GM12891 (cell line): ENCODE measurements around the gene ABCC3.

Experiments
- DNase-seq: peaks from one replicate; pipeline ENCODE4 v3.0.0; 2011; ENCODE audit warnings: low spot score; ENCODE audit not compliant: insufficient read length
- FAIRE-seq: peaks from 2 replicates; lab custom pipeline; 2011; peaks lifted over from hg19 to GRCh38; lab: Jason Lieb, UNC
- PAX5 ChIP-seq: IDR thresholded peaks from 2 replicates; pipeline ENCODE4 v1.6.1; 2011; ENCODE audit warnings: low read length, moderate library complexity, mild to moderate bottlenecking; ENCODE audit not compliant: insufficient read depth, severe bottlenecking
- POLR2A ChIP-seq: IDR thresholded peaks from 2 replicates; pipeline ENCODE4 v1.6.1; 2011; ENCODE audit warnings: low read depth, low read length, control low read depth
- POLR2AphosphoS5 ChIP-seq: IDR thresholded peaks from 2 replicates; pipeline ENCODE4 v1.6.1; 2011; ENCODE audit warnings: low read depth, low read length, control low read depth
- POU2F2 ChIP-seq: IDR thresholded peaks from 2 replicates; pipeline ENCODE4 v1.6.1; 2011; ENCODE audit warnings: low read depth, mild to moderate bottlenecking, control low read depth, low read length, moderate library complexity
- SPI1 ChIP-seq: IDR thresholded peaks from 2 replicates; pipeline ENCODE4 v1.6.1; 2011; ENCODE audit warnings: low read depth, low read length, control low read depth
- TAF1 ChIP-seq: IDR thresholded peaks from 2 replicates; pipeline ENCODE4 v1.6.1; 2011; ENCODE audit warnings: low read depth, low read length, control low read depth

ABCC3 gene

DNA sequence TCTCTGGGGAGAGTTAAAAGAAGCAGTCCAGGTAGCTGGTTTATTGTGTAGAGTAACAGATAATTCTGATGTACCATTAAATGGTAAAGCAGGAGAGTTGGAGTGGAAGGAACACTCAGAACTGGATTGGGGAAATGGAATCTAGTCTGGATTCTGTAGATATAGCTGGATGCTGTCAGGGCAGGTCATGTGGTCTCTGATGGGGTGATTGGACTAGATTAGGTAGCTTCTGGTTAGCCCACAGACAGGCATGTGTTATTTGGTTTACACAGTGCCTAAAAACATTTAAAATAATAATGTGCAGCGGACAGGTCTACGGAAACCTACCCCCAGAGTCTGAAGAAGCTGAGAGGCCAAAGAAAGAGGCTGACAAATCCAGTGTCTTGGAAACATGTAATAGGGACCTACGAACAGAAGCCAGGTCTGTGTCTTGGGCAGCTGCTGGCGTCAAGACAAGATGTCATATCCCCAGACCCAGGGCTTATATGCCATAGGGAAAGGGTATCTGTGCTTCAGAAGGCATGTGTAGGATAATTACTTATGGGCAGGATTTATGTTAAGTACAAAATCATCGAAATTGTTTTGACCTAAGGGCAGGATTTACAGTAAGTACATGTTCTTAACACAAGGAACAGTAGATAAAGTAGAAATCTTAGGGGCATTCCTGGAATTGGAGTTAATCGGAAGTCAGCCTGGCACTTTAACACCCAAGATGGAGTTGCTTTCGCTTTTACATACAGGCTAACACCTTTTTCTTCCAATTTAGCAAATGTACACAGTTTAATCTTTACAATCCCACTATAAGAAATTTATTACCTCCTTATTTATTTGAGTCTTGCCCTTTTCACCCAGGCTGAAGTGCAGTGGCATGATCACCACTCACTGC, 97.1 kb downstream of the ABCC3 start:
- DNase-seq (no peak), FAIRE-seq (no peak)
- no peak for TF ChIP-seq POLR2AphosphoS5
- no peak for TF ChIP-seq TAF1
- TF ChIP-seq SPI1 = no peak
- TF ChIP-seq POU2F2 = no peak
- TF ChIP-seq POLR2A = no peak
- TF ChIP-seq PAX5 = no peak

- DNase-seq = no peak
- FAIRE-seq = no peak
- TF ChIP-seq POLR2AphosphoS5 (no peak), TAF1 (no peak), SPI1 (no peak), PAX5 (no peak), POU2F2 (no peak), POLR2A (no peak)
Measured at GRCh38 chr17:50735287-50735686, 100.6 kb downstream of the ABCC3 start.

DNA sequence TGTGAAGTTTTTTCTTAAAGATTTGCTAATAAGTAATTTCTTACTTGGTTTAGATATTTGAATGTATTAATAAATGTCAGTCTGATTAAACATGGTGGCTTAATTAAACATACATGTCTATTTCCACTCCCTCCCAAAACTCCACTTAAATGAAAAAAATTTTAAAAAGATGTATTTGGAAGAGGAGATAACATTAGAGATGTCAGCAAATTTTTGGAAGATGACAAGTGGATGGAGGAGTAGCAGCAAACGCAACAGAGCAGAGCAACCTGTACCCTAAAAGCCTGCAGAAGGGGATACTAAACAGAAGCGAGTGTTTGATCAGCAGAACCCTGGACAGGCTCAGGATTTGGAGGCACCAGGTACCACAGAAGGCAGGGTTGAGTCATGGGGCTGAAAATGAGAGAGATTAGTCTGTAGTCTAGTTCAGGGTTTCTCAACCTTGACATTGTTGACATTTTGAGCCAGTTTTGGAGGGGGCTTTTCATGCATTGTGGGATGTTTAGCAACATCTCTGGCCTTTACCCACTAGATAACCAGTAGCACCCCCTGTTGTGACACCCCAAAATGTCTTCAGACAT, 102.5 kb downstream of the ABCC3 start:
- DNase-seq (no peak), FAIRE-seq (no peak)
- TF ChIP-seq PAX5 (no peak), SPI1 (no peak), POLR2A (no peak), POLR2AphosphoS5 (no peak), POU2F2 (no peak), TAF1 (no peak)

- DNase-seq = no peak
- FAIRE-seq = no peak
Measured at GRCh38 chr17:50739098-50739497, 104.4 kb downstream of the ABCC3 start.

More at GRCh38 chr17:50739098-50739497, 104.4 kb downstream of the ABCC3 start:
- TF ChIP-seq POU2F2 (no peak), TAF1 (no peak), POLR2AphosphoS5 (no peak), SPI1 (no peak), POLR2A (no peak), PAX5 (no peak)
